Measurements from ENCODE around the gene NR2C2.

Gene NR2C2

GRCh38 chr3:15010664-15011063 lies 63.3 kb downstream of the NR2C2 start:
- no peak overlapping the region for H3K4me3 ChIP-seq (replicated peaks; ENCODE audit: low read depth, low read length)
- DNase-seq (ENCODE audit: extremely low read depth, insufficient read length), result no peak
- H3K36me3 ChIP-seq (ENCODE audit: control insufficient read depth, insufficient read depth, low read length), result peaks cover 14% of the 10 kb centered on the region
- TF ChIP-seq CTCF (IDR thresholded peaks at IDR 0.05; ENCODE audit: insufficient read depth, low read length, poor library complexity, severe bottlenecking), result no peak
- no peaks in the 10 kb centered on the region for H3K27me3 ChIP-seq (replicated peaks; ENCODE audit: control insufficient read depth, insufficient read depth, low read length)

GRCh38 chr3:15011174-15011573 lies 63.8 kb downstream of the NR2C2 start:
- Histone ChIP-seq H3K4me3 (replicated peaks; ENCODE audit: low read depth, low read length) (no peak overlapping the region), H3K27me3 (replicated peaks; ENCODE audit: control insufficient read depth, insufficient read depth, low read length) (no peaks in the 10 kb centered on the region), H3K36me3 (ENCODE audit: control insufficient read depth, insufficient read depth, low read length) (peaks cover 14% of the 10 kb centered on the region)
- TF ChIP-seq CTCF (IDR thresholded peaks at IDR 0.05; ENCODE audit: insufficient read depth, low read length, poor library complexity, severe bottlenecking), result no peak
- no peak for DNase-seq (ENCODE audit: extremely low read depth, insufficient read length)

- DNase-seq (ENCODE audit: extremely low read depth, insufficient read length), result no peak
- no peak for TF ChIP-seq CTCF (IDR thresholded peaks at IDR 0.05; ENCODE audit: insufficient read depth, low read length, poor library complexity, severe bottlenecking)
- Histone ChIP-seq H3K4me3 (replicated peaks; ENCODE audit: low read depth, low read length) (no peak overlapping the region), H3K36me3 (ENCODE audit: control insufficient read depth, insufficient read depth, low read length) (peaks cover 18% of the 10 kb centered on the region), H3K27me3 (replicated peaks; ENCODE audit: control insufficient read depth, insufficient read depth, low read length) (no peaks in the 10 kb centered on the region)
Measured at GRCh38 chr3:15014606-15015328, 67.4 kb downstream of the NR2C2 start.

- Histone ChIP-seq H3K36me3 (ENCODE audit: control insufficient read depth, insufficient read depth, low read length) (peaks cover 20% of the 10 kb centered on the region), H3K27me3 (replicated peaks; ENCODE audit: control insufficient read depth, insufficient read depth, low read length) (no peaks in the 10 kb centered on the region), H3K4me3 (replicated peaks; ENCODE audit: low read depth, low read length) (no peak overlapping the region)
- TF ChIP-seq CTCF (IDR thresholded peaks at IDR 0.05; ENCODE audit: insufficient read depth, low read length, poor library complexity, severe bottlenecking), result no peak
- no peak for DNase-seq (ENCODE audit: extremely low read depth, insufficient read length)
Measured at GRCh38 chr3:15015456-15015855, 68.1 kb downstream of the NR2C2 start.

- H3K36me3 ChIP-seq (ENCODE audit: control insufficient read depth, insufficient read depth, low read length), result peaks cover 22% of the 10 kb centered on the region
- no peak overlapping the region for H3K4me3 ChIP-seq (replicated peaks; ENCODE audit: low read depth, low read length)
- no peak for DNase-seq (ENCODE audit: extremely low read depth, insufficient read length)
- TF ChIP-seq CTCF (IDR thresholded peaks at IDR 0.05; ENCODE audit: insufficient read depth, low read length, poor library complexity, severe bottlenecking), result no peak
- no peaks in the 10 kb centered on the region for H3K27me3 ChIP-seq (replicated peaks; ENCODE audit: control insufficient read depth, insufficient read depth, low read length)
Measured at GRCh38 chr3:15017191-15017590, 69.8 kb downstream of the NR2C2 start.

- no peak for DNase-seq (ENCODE audit: extremely low read depth, insufficient read length)
- Histone ChIP-seq H3K4me3 (replicated peaks; ENCODE audit: low read depth, low read length) (no peak overlapping the region), H3K36me3 (ENCODE audit: control insufficient read depth, insufficient read depth, low read length) (peaks cover 15% of the 10 kb centered on the region), H3K27me3 (replicated peaks; ENCODE audit: control insufficient read depth, insufficient read depth, low read length) (no peaks in the 10 kb centered on the region)
- no peak for TF ChIP-seq CTCF (IDR thresholded peaks at IDR 0.05; ENCODE audit: insufficient read depth, low read length, poor library complexity, severe bottlenecking)
Measured at GRCh38 chr3:15023249-15023648, 75.9 kb downstream of the NR2C2 start.

Data from GM06990 (cell line).